Astrocyte (in vitro differentiated cells and primary cell): ENCODE measurements around the gene ASB7.
A peak's percentile ranks its signal among the peaks of the same experiment; 100 is the strongest.

Experiments used
- EZH2 ChIP-seq: IDR thresholded peaks from 2 replicates; pipeline ENCODE4 v1.6.1; 2012; ENCODE audit warnings: mild to moderate bottlenecking, low read length, inconsistent platforms; ENCODE audit not compliant: insufficient read depth
- TF ChIP-seq, protein P1 (sequence below): IDR thresholded peaks from 2 replicates; pipeline ENCODE4 v1.5.1; 2011; ENCODE audit warnings: low read depth, mild to moderate bottlenecking, inconsistent platforms, low read length, moderate library complexity; ENCODE audit not compliant: insufficient read depth

- TF ChIP-seq, protein P1, sequence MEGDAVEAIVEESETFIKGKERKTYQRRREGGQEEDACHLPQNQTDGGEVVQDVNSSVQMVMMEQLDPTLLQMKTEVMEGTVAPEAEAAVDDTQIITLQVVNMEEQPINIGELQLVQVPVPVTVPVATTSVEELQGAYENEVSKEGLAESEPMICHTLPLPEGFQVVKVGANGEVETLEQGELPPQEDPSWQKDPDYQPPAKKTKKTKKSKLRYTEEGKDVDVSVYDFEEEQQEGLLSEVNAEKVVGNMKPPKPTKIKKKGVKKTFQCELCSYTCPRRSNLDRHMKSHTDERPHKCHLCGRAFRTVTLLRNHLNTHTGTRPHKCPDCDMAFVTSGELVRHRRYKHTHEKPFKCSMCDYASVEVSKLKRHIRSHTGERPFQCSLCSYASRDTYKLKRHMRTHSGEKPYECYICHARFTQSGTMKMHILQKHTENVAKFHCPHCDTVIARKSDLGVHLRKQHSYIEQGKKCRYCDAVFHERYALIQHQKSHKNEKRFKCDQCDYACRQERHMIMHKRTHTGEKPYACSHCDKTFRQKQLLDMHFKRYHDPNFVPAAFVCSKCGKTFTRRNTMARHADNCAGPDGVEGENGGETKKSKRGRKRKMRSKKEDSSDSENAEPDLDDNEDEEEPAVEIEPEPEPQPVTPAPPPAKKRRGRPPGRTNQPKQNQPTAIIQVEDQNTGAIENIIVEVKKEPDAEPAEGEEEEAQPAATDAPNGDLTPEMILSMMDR = peak; percentile 33
- TF ChIP-seq EZH2 = no peak
These were observed 29.9 kb upstream of the ASB7 start for GRCh38 chr15:100572362-100572983.
